Measurements from ENCODE around the gene CASP2. TPM values are rescaled to one million over a fixed set of nuclear protein-coding genes. Genes with fewer than 3 reads are reported as not detected.
A peak's percentile ranks its signal among the peaks of the same experiment; 100 is the strongest.
"Not testable (repeated sequence)": the region's sequence is repeated elsewhere in the genome, so short reads cannot be mapped to it uniquely, and the experiment has no call there.

The CASP2 gene
- total RNA-seq, 4 donors from 2014 or later = 34.8 to 43.7 (median 38.3) TPM

GRCh38 chr7:143288836-143289235 is 685 bp downstream of the CASP2 start:
- Histone ChIP-seq H3K36me3 (peaks cover 0 to 25% (median 0%) of the 10 kb centered on the region in 3 donors), H3K4me1 (peaks cover 2 to 33% (median 9%) of the 10 kb centered on the region in 4 donors), H3K27ac (peak overlapping the region; percentile 87 to 97 (median 92)), H3K27me3 (no peaks in the 10 kb centered on the region), H3K9me3 (no peaks in the 10 kb centered on the region), H3K4me3 (peak overlapping the region; percentile 77 to 94 (median 87))
- TF ChIP-seq POLR2A (IDR thresholded peaks at IDR 0.05) (no peak), CTCF (IDR thresholded peaks at IDR 0.05) (no peak)
- DNase-seq = no peak

- DNase-seq = no peak
- Histone ChIP-seq H3K27ac (peak overlapping the region; percentile 87 to 97 (median 92)), H3K9me3 (no peaks in the 10 kb centered on the region), H3K4me1 (peaks cover 0 to 28% (median 7%) of the 10 kb centered on the region in 4 donors), H3K4me3 (peak overlapping the region; percentile 77 to 94 (median 87)), H3K27me3 (no peaks in the 10 kb centered on the region), H3K36me3 (peaks cover 0 to 31% (median 0%) of the 10 kb centered on the region in 3 donors)
- TF ChIP-seq CTCF (IDR thresholded peaks at IDR 0.05) (no peak), POLR2A (IDR thresholded peaks at IDR 0.05) (no peak)
Measured at GRCh38 chr7:143289421-143289820, 1.3 kb downstream of the CASP2 start.

GRCh38 chr7:143289888-143290287 is 1.7 kb downstream of the CASP2 start:
- Histone ChIP-seq H3K4me3 (peak overlapping the region in 1 of 4 donors; percentile 77), H3K4me1 (peaks cover 0 to 28% (median 7%) of the 10 kb centered on the region in 4 donors), H3K36me3 (peaks cover 0 to 36% (median 0%) of the 10 kb centered on the region in 3 donors)
- DNase-seq, H3K9me3 ChIP-seq, H3K27ac ChIP-seq, H3K27me3 ChIP-seq: not testable (repeated sequence)

GRCh38 chr7:143290293-143290692 is 2.1 kb downstream of the CASP2 start:
- no peak for DNase-seq
- H3K4me1 ChIP-seq = peaks cover 0 to 28% (median 7%) of the 10 kb centered on the region in 4 donors
- TF ChIP-seq POLR2A (IDR thresholded peaks at IDR 0.05) = no peak
- TF ChIP-seq CTCF (IDR thresholded peaks at IDR 0.05) = no peak
- H3K4me3 ChIP-seq = peak overlapping the region in 1 of 4 donors; percentile 77
- no peak overlapping the region for H3K27ac ChIP-seq
- no peaks in the 10 kb centered on the region for H3K9me3 ChIP-seq
- H3K36me3 ChIP-seq = peaks cover 0 to 40% (median 0%) of the 10 kb centered on the region in 3 donors
- no peaks in the 10 kb centered on the region for H3K27me3 ChIP-seq

- Histone ChIP-seq H3K36me3 (peaks cover 0 to 65% (median 0%) of the 10 kb centered on the region in 3 donors), H3K9me3 (no peaks in the 10 kb centered on the region), H3K4me1 (peaks cover 0 to 26% (median 7%) of the 10 kb centered on the region in 4 donors), H3K27ac (no peak overlapping the region), H3K27me3 (no peaks in the 10 kb centered on the region), H3K4me3 (no peak overlapping the region)
- no peak for DNase-seq
- TF ChIP-seq CTCF (IDR thresholded peaks at IDR 0.05) = no peak
- no peak for TF ChIP-seq POLR2A (IDR thresholded peaks at IDR 0.05)
Measured at GRCh38 chr7:143292876-143293275, 4.7 kb downstream of the CASP2 start.

GRCh38 chr7:143295870-143296269 is 7.7 kb downstream of the CASP2 start:
- no peak overlapping the region for H3K4me3 ChIP-seq
- no peak for TF ChIP-seq POLR2A (IDR thresholded peaks at IDR 0.05)
- no peak for TF ChIP-seq CTCF (IDR thresholded peaks at IDR 0.05)
- DNase-seq = no peak
- H3K27me3 ChIP-seq = no peaks in the 10 kb centered on the region
- H3K9me3 ChIP-seq = no peaks in the 10 kb centered on the region
- H3K27ac ChIP-seq = peak overlapping the region in 1 of 4 donors; percentile 4
- H3K4me1 ChIP-seq = peaks cover 0 to 20% (median 0%) of the 10 kb centered on the region in 4 donors
- H3K36me3 ChIP-seq = peaks cover 0 to 90% (median 0%) of the 10 kb centered on the region in 3 donors

Data from Peyer's patch (tissue), 4 donors.